ENCODE data around the gene CDCA7L. TPM values are rescaled to one million over a fixed set of nuclear protein-coding genes. Genes with fewer than 3 reads are reported as not detected.

CDCA7L gene
- total and polyA plus RNA-seq, 2 of the 4 experiments (the other 2 are of a cell fraction), result 20.4 to 35.0 TPM

DNA sequence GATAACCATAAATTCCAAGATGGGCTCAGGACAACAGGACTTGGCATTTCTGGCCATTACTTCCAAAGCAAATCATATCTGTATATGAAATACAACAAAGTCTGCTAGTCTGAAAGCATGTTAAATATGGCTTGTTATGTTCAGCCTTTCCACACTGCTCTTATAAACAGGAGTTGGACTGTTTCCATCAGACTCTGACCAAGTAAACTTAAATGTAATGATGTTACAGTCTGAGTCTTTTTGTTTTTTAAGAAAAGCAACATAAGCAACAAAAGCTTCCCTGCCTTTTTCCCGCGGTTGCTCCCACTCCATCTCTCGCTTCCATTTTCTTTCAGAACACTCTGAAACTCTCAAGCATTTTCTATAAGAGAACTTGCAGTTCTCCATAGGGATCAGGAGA is 8.1 kb upstream of the CDCA7L start:
- Histone ChIP-seq H3K18ac (ENCODE audit: low read depth, low read length) (no peak overlapping the region), H4K8ac (ENCODE audit: low read depth in 2 of 2, low read length in 2 of 2) (no peak overlapping the region), H2BK20ac (ENCODE audit: low read depth, low read length) (no peak overlapping the region), H3K36me3 (ENCODE audit: control insufficient read depth, insufficient read depth, low read length) (no peaks in the 10 kb centered on the region), H2BK120ac (ENCODE audit: low read depth, low read length) (no peak overlapping the region), H2AFZ (replicated peaks; ENCODE audit: low read length, poor library complexity) (no peak overlapping the region), H3K9ac (ENCODE audit: low read depth, low read length) (no peak overlapping the region), H2BK15ac (ENCODE audit: low read depth, low read length) (no peak overlapping the region), H2AK9ac (replicated peaks; ENCODE audit: low read depth, low read length, poor library complexity) (no peak overlapping the region), H3K27ac (ENCODE audit: insufficient read depth, low read length) (no peak overlapping the region), H2AK5ac (ENCODE audit: low read depth, low read length) (no peak overlapping the region), H4K20me1 (ENCODE audit: insufficient read depth, low read length) (no peaks in the 10 kb centered on the region), H4K91ac (ENCODE audit: insufficient read depth, low read depth, low read length) (no peak overlapping the region), H3K4me2 (ENCODE audit: low read depth, low read length) (no peak overlapping the region; the same call in 1 of the 2 replicates), H3K4ac (ENCODE audit: low read depth, low read length) (no peak overlapping the region), H3K79me1 (ENCODE audit: low read depth in 1 of 2, low read length in 2 of 2) (no peaks in the 10 kb centered on the region), H4K5ac (ENCODE audit: low read depth, low read length) (no peak overlapping the region), H2BK5ac (ENCODE audit: low read depth, low read length, poor library complexity, severe bottlenecking) (no peak overlapping the region), H3K14ac (replicated peaks; ENCODE audit: low read depth, low read length) (no peak overlapping the region), H3K9me3 (ENCODE audit: control insufficient read depth, insufficient read depth, low read length) (no peaks in the 10 kb centered on the region), H3K23ac (ENCODE audit: low read depth, low read length) (no peak overlapping the region), H3K4me1 (ENCODE audit: control insufficient read depth, insufficient read depth, low read length) (no peaks in the 10 kb centered on the region), H3K56ac (ENCODE audit: extremely low read depth, insufficient read depth, low read length) (no peak overlapping the region), H3K27me3 (ENCODE audit: control insufficient read depth, insufficient read depth, low read length) (0 out of 2 replicates have a peak, but pooled peaks cover under 1% of the 10 kb centered on the region), H3K4me3 (ENCODE audit: insufficient read depth, low read depth, low read length) (no peak overlapping the region), H3K9me1 (ENCODE audit: insufficient read depth, low read length) (no peaks in the 10 kb centered on the region)
- ChIA-PET CTCF (interaction anchor here (0.5 to 1.6 kb wide), 2 partner anchors 10 to 48 kb away, joined by 4 read pairs; no protein-coding TSS in a partner anchor), POLR2A (ENCODE audit: unreplicated experiment) (no interaction called here)
- TF ChIP-seq, protein P1, sequence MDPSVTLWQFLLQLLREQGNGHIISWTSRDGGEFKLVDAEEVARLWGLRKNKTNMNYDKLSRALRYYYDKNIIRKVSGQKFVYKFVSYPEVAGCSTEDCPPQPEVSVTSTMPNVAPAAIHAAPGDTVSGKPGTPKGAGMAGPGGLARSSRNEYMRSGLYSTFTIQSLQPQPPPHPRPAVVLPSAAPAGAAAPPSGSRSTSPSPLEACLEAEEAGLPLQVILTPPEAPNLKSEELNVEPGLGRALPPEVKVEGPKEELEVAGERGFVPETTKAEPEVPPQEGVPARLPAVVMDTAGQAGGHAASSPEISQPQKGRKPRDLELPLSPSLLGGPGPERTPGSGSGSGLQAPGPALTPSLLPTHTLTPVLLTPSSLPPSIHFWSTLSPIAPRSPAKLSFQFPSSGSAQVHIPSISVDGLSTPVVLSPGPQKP (IDR thresholded peaks at IDR 0.05; ENCODE audit: borderline replicate concordance, low read depth, low read length), result no peak
- 0 out of 2 replicates have a peak, but pooled peaks have one; percentile 10 for TF ChIP-seq MAFK (IDR thresholded peaks at IDR 0.05; ENCODE audit: low read depth, low read length)
- peak; percentile 42 for DNase-seq
- no CpG with 5 or more reads among the region's 3 CpGs for WGBS, 2 experiments (ENCODE audit: extremely low coverage in 2 of 2, insufficient read length in 1 of 2)
- BruUV-seq (replicated peaks), result no TSS peak
- dilution Hi-C loops (cut with HindIII; ENCODE audit: low sequenced_read_pairs, unreplicated experiment), result no loop called here
- no peak; the same call in 1 of the 2 replicates for ATAC-seq (ENCODE audit: low read depth)
- in situ Hi-C loops (cut with MboI; ENCODE audit: low sequenced_read_pairs), result no loop called here
- intact Hi-C loops (cut with micrococcal nuclease), result no loop called here
